GM12801 (cell line): ENCODE results near the gene LRMDA.

Experiments used
- TF ChIP-seq, protein P1 (sequence below): IDR thresholded peaks from one replicate; pipeline ENCODE4 v1.5.1; 2011; ENCODE audit warnings: control low read depth; ENCODE audit not compliant: insufficient read length; ENCODE audit errors: extremely low read depth

Gene LRMDA

GRCh38 chr10:76045174-76045573 is 613.8 kb downstream of the LRMDA start:
- TF ChIP-seq, protein P1, sequence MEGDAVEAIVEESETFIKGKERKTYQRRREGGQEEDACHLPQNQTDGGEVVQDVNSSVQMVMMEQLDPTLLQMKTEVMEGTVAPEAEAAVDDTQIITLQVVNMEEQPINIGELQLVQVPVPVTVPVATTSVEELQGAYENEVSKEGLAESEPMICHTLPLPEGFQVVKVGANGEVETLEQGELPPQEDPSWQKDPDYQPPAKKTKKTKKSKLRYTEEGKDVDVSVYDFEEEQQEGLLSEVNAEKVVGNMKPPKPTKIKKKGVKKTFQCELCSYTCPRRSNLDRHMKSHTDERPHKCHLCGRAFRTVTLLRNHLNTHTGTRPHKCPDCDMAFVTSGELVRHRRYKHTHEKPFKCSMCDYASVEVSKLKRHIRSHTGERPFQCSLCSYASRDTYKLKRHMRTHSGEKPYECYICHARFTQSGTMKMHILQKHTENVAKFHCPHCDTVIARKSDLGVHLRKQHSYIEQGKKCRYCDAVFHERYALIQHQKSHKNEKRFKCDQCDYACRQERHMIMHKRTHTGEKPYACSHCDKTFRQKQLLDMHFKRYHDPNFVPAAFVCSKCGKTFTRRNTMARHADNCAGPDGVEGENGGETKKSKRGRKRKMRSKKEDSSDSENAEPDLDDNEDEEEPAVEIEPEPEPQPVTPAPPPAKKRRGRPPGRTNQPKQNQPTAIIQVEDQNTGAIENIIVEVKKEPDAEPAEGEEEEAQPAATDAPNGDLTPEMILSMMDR, result no peak

DNA sequence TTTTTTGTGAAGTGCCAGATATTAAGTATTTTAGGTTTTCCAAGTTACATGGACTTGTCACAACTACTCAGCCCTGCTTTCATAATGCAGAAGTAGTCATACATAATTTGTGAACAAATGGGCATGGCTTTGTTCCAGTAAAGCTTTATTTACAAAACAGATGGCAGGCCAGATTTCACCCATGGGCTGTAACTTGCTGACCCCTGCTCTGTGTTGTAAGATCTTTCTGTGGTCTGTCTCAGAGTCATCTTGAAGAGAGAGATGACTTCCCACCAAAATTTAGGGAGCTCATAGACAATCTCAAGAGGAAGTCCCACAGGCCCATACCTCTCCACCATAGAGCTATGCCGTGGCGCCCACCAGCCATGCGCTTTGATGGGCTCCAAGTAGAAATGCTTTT is 616.1 kb downstream of the LRMDA start:
- TF ChIP-seq, protein P1, result no peak

- TF ChIP-seq, protein P1, result no peak
Observed at GRCh38 chr10:76049581-76050290, 618.3 kb downstream of the LRMDA start.

GRCh38 chr10:76050291-76050625 is 618.8 kb downstream of the LRMDA start:
- TF ChIP-seq, protein P1, result no peak

DNA sequence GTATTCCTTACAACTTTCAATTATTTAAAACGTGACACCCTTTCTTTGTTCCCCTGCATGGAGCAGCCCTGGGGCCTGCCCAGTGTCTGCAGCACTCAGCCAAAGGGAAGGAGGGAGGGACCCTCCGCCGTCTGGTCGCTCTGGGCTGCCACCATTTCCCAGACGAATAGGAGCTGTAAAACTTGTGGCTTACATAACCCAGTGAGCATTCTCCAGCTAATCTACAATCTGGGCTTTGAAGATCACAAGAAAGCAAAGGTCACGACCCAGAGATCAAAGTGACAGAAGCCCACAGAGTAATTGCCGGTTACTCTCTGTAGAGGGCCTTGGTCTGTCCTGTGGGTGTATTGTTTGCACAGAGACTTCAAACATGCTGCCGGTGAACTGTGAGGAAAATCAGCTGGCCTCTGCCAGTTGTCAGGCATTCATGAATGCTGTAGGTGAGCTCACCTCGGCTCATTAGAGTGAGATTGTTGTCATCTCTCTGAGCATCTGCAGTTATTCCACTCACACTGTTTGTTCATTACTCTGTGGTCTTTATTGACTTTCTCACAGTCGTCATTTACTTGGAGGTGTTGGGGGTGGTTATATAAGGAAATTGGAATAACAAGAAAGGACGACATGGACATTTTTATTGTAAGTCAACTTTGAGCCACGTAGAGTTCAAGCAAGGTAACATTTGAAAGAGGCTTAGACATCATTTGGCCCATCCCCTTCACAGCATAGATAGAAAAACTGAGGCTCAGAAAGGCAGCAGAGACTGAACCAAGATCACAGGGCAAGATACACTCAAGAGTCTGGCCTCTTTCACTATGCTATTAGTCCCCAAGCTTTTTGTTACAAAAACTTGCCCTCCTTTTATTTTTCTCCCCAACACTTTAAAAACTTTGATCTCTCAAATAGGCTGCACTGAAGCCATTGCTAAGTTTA is 619.8 kb downstream of the LRMDA start:
- TF ChIP-seq, protein P1, result no peak

GRCh38 chr10:76052682-76053503 is 621.5 kb downstream of the LRMDA start:
- TF ChIP-seq, protein P1, result no peak

GRCh38 chr10:76055466-76055865 is 624.0 kb downstream of the LRMDA start:
- TF ChIP-seq, protein P1, result no peak
